ENCODE measurements around the gene LRMDA.

DNA sequence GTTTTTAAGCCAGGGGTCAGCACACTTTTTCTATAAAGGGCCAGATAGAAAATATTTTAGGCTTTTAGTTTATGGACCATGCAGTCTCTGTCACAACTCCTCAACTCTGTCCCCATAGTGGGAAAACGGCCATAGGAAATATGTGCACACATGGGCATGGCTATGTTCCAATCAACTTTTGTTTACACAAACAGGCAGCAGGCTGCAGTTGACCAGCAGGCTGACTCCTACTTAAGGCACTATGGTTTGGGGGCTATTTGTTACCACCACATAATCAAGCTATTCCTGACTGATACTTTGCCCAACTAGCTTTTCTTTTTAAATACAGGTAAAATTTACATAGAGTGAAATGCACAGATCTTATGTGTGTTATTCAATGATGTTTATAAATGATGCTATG, 362.4 kb downstream of the LRMDA start:
- TF ChIP-seq, protein P1, sequence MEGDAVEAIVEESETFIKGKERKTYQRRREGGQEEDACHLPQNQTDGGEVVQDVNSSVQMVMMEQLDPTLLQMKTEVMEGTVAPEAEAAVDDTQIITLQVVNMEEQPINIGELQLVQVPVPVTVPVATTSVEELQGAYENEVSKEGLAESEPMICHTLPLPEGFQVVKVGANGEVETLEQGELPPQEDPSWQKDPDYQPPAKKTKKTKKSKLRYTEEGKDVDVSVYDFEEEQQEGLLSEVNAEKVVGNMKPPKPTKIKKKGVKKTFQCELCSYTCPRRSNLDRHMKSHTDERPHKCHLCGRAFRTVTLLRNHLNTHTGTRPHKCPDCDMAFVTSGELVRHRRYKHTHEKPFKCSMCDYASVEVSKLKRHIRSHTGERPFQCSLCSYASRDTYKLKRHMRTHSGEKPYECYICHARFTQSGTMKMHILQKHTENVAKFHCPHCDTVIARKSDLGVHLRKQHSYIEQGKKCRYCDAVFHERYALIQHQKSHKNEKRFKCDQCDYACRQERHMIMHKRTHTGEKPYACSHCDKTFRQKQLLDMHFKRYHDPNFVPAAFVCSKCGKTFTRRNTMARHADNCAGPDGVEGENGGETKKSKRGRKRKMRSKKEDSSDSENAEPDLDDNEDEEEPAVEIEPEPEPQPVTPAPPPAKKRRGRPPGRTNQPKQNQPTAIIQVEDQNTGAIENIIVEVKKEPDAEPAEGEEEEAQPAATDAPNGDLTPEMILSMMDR (conservative IDR thresholded peaks at IDR 0.05; ENCODE audit: low read depth, low read length): no peak
- no peak for TF ChIP-seq EZH2 (IDR thresholded peaks at IDR 0.05; ENCODE audit: borderline replicate concordance, low read depth, low read length, poor library complexity, severe bottlenecking)
